OCI-LY3 (cell line): ENCODE measurements around the gene FLVCR2.

Source experiments
- H2AFZ ChIP-seq: fragments of 200-600, 300-600 bp; shearing (Covaris generic); 2 replicates; pipeline ENCODE4 v1.6.0; 2014; ENCODE audit warnings: antibody characterized with exemption, low read depth, low read length
- H3K27ac ChIP-seq: fragments of 200-600, 300-600 bp; sonication (generic); 2 replicates; pipeline ENCODE4 v1.5.1; 2014; ENCODE audit warnings: mild to moderate bottlenecking, low read length, moderate library complexity, mixed read lengths
- H3K27me3 ChIP-seq: fragments of 200-600, 300-600 bp; sonication (generic); 2 replicates; pipeline ENCODE4 v1.6.1; 2014; ENCODE audit warnings: low read depth, low read length, mixed read lengths
- H3K36me3 ChIP-seq: fragments of 200-600, 300-600 bp; sonication (generic); replicated peaks from 2 replicates; pipeline ENCODE3; 2014; ENCODE audit warnings: low read depth, low read length, mixed read lengths
- H3K4me1 ChIP-seq: fragments of 300-600, 200-600 bp; sonication (generic); 2 replicates; pipeline ENCODE4 v1.6.1; 2014; ENCODE audit warnings: low read length, mixed read lengths
- H3K4me2 ChIP-seq: fragments of 200-600, 300-600 bp; sonication (generic); 2 replicates; pipeline ENCODE4 v1.6.1; 2014; ENCODE audit warnings: low read length, mixed read lengths
- H3K4me3 ChIP-seq: fragments of 300-600, 200-600 bp; sonication (generic); 2 replicates; pipeline ENCODE4 v1.5.1; 2014; ENCODE audit warnings: antibody characterized with exemption, mild to moderate bottlenecking, low read length, moderate library complexity
- H3K79me2 ChIP-seq: fragments of 300-600, 200-600 bp; shearing (Covaris generic); 2 replicates; pipeline ENCODE4 v1.6.1; 2014; ENCODE audit warnings: mild to moderate bottlenecking, low read length, mixed read lengths
- H3K9ac ChIP-seq: fragments of 300-600, 200-600 bp; shearing (Covaris generic); 2 replicates; pipeline ENCODE4 v1.6.0; 2014; ENCODE audit warnings: mild to moderate bottlenecking, low read length, moderate library complexity
- H3K9me3 ChIP-seq: fragments of 200-600, 300-600 bp; shearing (Covaris generic); 2 replicates; pipeline ENCODE4 v1.6.1; 2014; ENCODE audit warnings: low read length, mixed read lengths; ENCODE audit not compliant: insufficient read depth
- H4K20me1 ChIP-seq: fragments of 200-600, 300-600 bp; sonication (generic); 2 replicates; pipeline ENCODE4 v1.6.1; 2016; ENCODE audit warnings: low read length, mixed read lengths; ENCODE audit not compliant: insufficient read depth
- CTCF ChIP-seq: fragments of 200-600, 300-600 bp; sonication (generic); IDR thresholded peaks from 2 replicates; pipeline ENCODE4 v1.5.1; 2014; ENCODE audit warnings: antibody characterized with exemption, low read length, low read depth
- EZH2phosphoT487 ChIP-seq: fragments of 200-600 bp; shearing (Covaris generic); IDR thresholded peaks from 2 replicates; pipeline ENCODE4 v1.6.1; 2018; ENCODE audit warnings: antibody characterized with exemption, mixed run types, low read depth

The FLVCR2 gene

GRCh38 chr14:75630695-75631452 is 52.5 kb downstream of the FLVCR2 start:
- TF ChIP-seq EZH2phosphoT487 (no peak), CTCF (no peak)
- no peaks in the 10 kb centered on the region for H4K20me1 ChIP-seq
- H3K79me2 ChIP-seq, result no peaks in the 10 kb centered on the region
- no peaks in the 10 kb centered on the region for H3K9me3 ChIP-seq
- no peak overlapping the region for H3K4me2 ChIP-seq
- no peaks in the 10 kb centered on the region for H3K27me3 ChIP-seq
- H3K4me1 ChIP-seq, result no peaks in the 10 kb centered on the region
- no peak overlapping the region for H3K27ac ChIP-seq
- no peak overlapping the region for H3K4me3 ChIP-seq
- no peak overlapping the region for H2AFZ ChIP-seq
- H3K9ac ChIP-seq, result no peak overlapping the region
- H3K36me3 ChIP-seq, result no peaks in the 10 kb centered on the region

GRCh38 chr14:75631453-75631831 is 53.0 kb downstream of the FLVCR2 start:
- H3K4me3 ChIP-seq, result no peak overlapping the region
- H3K4me1 ChIP-seq, result no peaks in the 10 kb centered on the region
- H3K9ac ChIP-seq, result no peak overlapping the region
- H3K79me2 ChIP-seq, result no peaks in the 10 kb centered on the region
- H3K36me3 ChIP-seq, result no peaks in the 10 kb centered on the region
- H4K20me1 ChIP-seq, result no peaks in the 10 kb centered on the region
- H3K9me3 ChIP-seq, result no peaks in the 10 kb centered on the region
- no peak overlapping the region for H3K27ac ChIP-seq
- H3K4me2 ChIP-seq, result no peak overlapping the region
- no peak for TF ChIP-seq CTCF
- no peak for TF ChIP-seq EZH2phosphoT487
- H2AFZ ChIP-seq, result no peak overlapping the region
- no peaks in the 10 kb centered on the region for H3K27me3 ChIP-seq

GRCh38 chr14:75634848-75635247 is 56.4 kb downstream of the FLVCR2 start:
- no peak for TF ChIP-seq EZH2phosphoT487
- Histone ChIP-seq H3K79me2 (no peaks in the 10 kb centered on the region), H3K27me3 (no peaks in the 10 kb centered on the region), H3K4me3 (no peak overlapping the region), H3K9me3 (no peaks in the 10 kb centered on the region), H3K27ac (no peak overlapping the region), H4K20me1 (no peaks in the 10 kb centered on the region), H3K4me2 (no peak overlapping the region), H2AFZ (no peak overlapping the region), H3K36me3 (no peaks in the 10 kb centered on the region), H3K4me1 (no peaks in the 10 kb centered on the region), H3K9ac (no peak overlapping the region)

- no peaks in the 10 kb centered on the region for H3K36me3 ChIP-seq
- H3K27ac ChIP-seq, result no peak overlapping the region
- no peaks in the 10 kb centered on the region for H3K4me1 ChIP-seq
- H3K4me3 ChIP-seq, result no peak overlapping the region
- H3K4me2 ChIP-seq, result no peak overlapping the region
- no peaks in the 10 kb centered on the region for H3K79me2 ChIP-seq
- H4K20me1 ChIP-seq, result no peaks in the 10 kb centered on the region
- H3K9ac ChIP-seq, result no peak overlapping the region
- H3K27me3 ChIP-seq, result no peaks in the 10 kb centered on the region
- H2AFZ ChIP-seq, result no peak overlapping the region
- no peaks in the 10 kb centered on the region for H3K9me3 ChIP-seq
- TF ChIP-seq CTCF (no peak), EZH2phosphoT487 (no peak)
Observed at GRCh38 chr14:75636100-75636692, 57.8 kb downstream of the FLVCR2 start.
